H1 (cell line): Measurements from ENCODE around the gene RNF38. TPM values are rescaled to one million over a fixed set of nuclear protein-coding genes. Genes with fewer than 3 reads are reported as not detected.

ENCODE experiments used
- CTCF ChIA-PET: fragments of 300-600 bp; sonication (Branson Sonifier 250); formaldehyde crosslinking; loops from one replicate; lab custom pipeline; 2021; ENCODE audit not compliant: partially characterized antibody; lab: Charles Lee
- POLR2A ChIA-PET: fragments of 300-600 bp; sonication (Branson Sonifier 250); formaldehyde crosslinking; loops from one replicate; lab custom pipeline; 2021; ENCODE audit warnings: inconsistent platforms; ENCODE audit not compliant: partially characterized antibody; lab: Charles Lee
- DNase-seq, 2 experiments: peaks; one replicate each; pipeline versions ENCODE4 v3.0.0 to v3.0.0-alpha.2; 2010 to 2022; ENCODE audit warnings: low spot score in 2 of 2, low read depth in 1 of 2, mixed read lengths in 1 of 2
- FAIRE-seq: peaks from 2 replicates; lab custom pipeline; 2011; peaks lifted over from hg19 to GRCh38; lab: Jason Lieb, UNC
- H2AFZ ChIP-seq: 2 replicates; pipeline ENCODE4 v1.8.1; 2012; ENCODE audit warnings: low read length, inconsistent platforms
- H2AK5ac ChIP-seq: 2 replicates; pipeline ENCODE4 v1.6.1; 2013; ENCODE audit warnings: low read depth, low read length
- H2BK120ac ChIP-seq: replicated peaks from 2 replicates; pipeline ENCODE3; 2013; ENCODE audit warnings: low read depth, low read length, inconsistent platforms
- H2BK12ac ChIP-seq: 2 replicates; pipeline ENCODE4 v1.6.1; 2013; ENCODE audit warnings: low read depth, low read length
- H2BK15ac ChIP-seq: 2 replicates; pipeline ENCODE4 v1.6.1; 2013; ENCODE audit warnings: low read length
- H2BK20ac ChIP-seq: 2 replicates; pipeline ENCODE4 v1.6.1; 2013; ENCODE audit warnings: low read length
- H2BK5ac ChIP-seq: 2 replicates; pipeline ENCODE4 v1.6.1; 2013; ENCODE audit warnings: low read depth, low read length
- H3K14ac ChIP-seq: 2 replicates; pipeline ENCODE4 v1.6.1; 2013; ENCODE audit warnings: inconsistent platforms; ENCODE audit not compliant: insufficient read length
- H3K18ac ChIP-seq: 2 replicates; pipeline ENCODE4 v1.6.1; 2013; ENCODE audit warnings: low read length; ENCODE audit errors: extremely low read depth
- H3K23ac ChIP-seq: 2 replicates; pipeline ENCODE4 v1.6.1; 2013; ENCODE audit warnings: inconsistent platforms; ENCODE audit not compliant: insufficient read length
- H3K23me2 ChIP-seq: 2 replicates; pipeline ENCODE4 v1.6.1; 2013; ENCODE audit warnings: low read depth, low read length
- H3K27ac ChIP-seq: 2 replicates; pipeline ENCODE4 v1.6.1; 2011; ENCODE audit warnings: low read depth, low read length, inconsistent platforms
- H3K27me3 ChIP-seq, 4 experiments: replicated peaks in 1 of 4; 1 replicate in 1 of 4; 2 replicates in 3 of 4; pipeline versions ENCODE4 v1.6.1 to v1.8.1; 2011 to 2013; ENCODE audit warnings: low read length in 3 of 4, mild to moderate bottlenecking in 3 of 4, inconsistent platforms in 2 of 4, mixed read lengths in 2 of 4, moderate library complexity in 1 of 4; ENCODE audit not compliant: control insufficient read depth in 3 of 4, insufficient read depth in 3 of 4; ENCODE audit errors: extremely low read depth in 1 of 4
- H3K36me3 ChIP-seq, 4 experiments: 2 replicates each; pipeline versions ENCODE4 v1.6.1 to v1.8.1; 2011 to 2013; ENCODE audit warnings: mild to moderate bottlenecking in 4 of 4, low read length in 3 of 4, moderate library complexity in 2 of 4, control low read depth in 1 of 4, inconsistent platforms in 1 of 4; ENCODE audit not compliant: insufficient read depth in 4 of 4, control insufficient read depth in 2 of 4
- H3K4ac ChIP-seq: replicated peaks from 2 replicates; pipeline ENCODE3; 2013; ENCODE audit warnings: low read length, low read depth, mixed read lengths, inconsistent platforms; ENCODE audit not compliant: insufficient read length
- H3K4me1 ChIP-seq, 4 experiments: replicated peaks in 1 of 4; 1 replicate in 1 of 4; 2 replicates in 3 of 4; pipeline versions ENCODE4 v1.6.1 to v1.8.1; 2011 to 2013; ENCODE audit warnings: low read length in 3 of 4, inconsistent platforms in 2 of 4, mixed read lengths in 1 of 4; ENCODE audit not compliant: insufficient read depth in 4 of 4, control insufficient read depth in 3 of 4
- H3K4me2 ChIP-seq, 2 experiments: 2 replicates each; pipeline versions ENCODE4 v1.6.1 to v1.8.1; 2011 to 2013; ENCODE audit warnings: low read depth in 2 of 2, low read length in 2 of 2, control low read depth in 1 of 2, inconsistent platforms in 1 of 2, mild to moderate bottlenecking in 1 of 2; ENCODE audit not compliant: insufficient read depth in 1 of 2
- H3K4me3 ChIP-seq, 4 experiments: fragments of 200-600, 300-600 bp in 1 of 4; sonication (generic), shearing (Covaris generic), sonication (Bioruptor Twin) in 1 of 4; 2 replicates each; pipeline versions ENCODE4 v1.5.1 to v1.8.1; 2011 to 2016; ENCODE audit warnings: low read length in 4 of 4, low read depth in 3 of 4, control low read depth in 2 of 4, inconsistent platforms in 2 of 4, mild to moderate bottlenecking in 2 of 4, mixed read lengths in 1 of 4, moderate library complexity in 1 of 4; ENCODE audit not compliant: insufficient read depth in 2 of 4; ENCODE audit errors: extremely low read depth in 1 of 4
- H3K56ac ChIP-seq: replicated peaks from 2 replicates; pipeline ENCODE3; 2013; ENCODE audit warnings: low read depth, mild to moderate bottlenecking, mixed read lengths, low read length, inconsistent platforms; ENCODE audit not compliant: insufficient read length
- H3K79me1 ChIP-seq: 2 replicates; pipeline ENCODE4 v1.6.1; 2013; ENCODE audit warnings: low read depth, low read length, control low read depth
- H3K79me2 ChIP-seq, 2 experiments: 2 replicates each; pipeline versions ENCODE4 v1.6.1 to v1.8.1; 2012 to 2013; ENCODE audit warnings: low read length in 2 of 2, mild to moderate bottlenecking in 2 of 2, inconsistent platforms in 1 of 2; ENCODE audit not compliant: insufficient read depth in 2 of 2, control insufficient read depth in 1 of 2
- H3K9ac ChIP-seq, 4 experiments: replicated peaks in 1 of 4; 1 replicate in 1 of 4; 2 replicates in 3 of 4; pipeline versions ENCODE4 v1.6.1 to v1.8.1; 2011 to 2013; ENCODE audit warnings: low read depth in 3 of 4, low read length in 3 of 4, control low read depth in 2 of 4, mild to moderate bottlenecking in 2 of 4, moderate library complexity in 2 of 4, inconsistent platforms in 1 of 4; ENCODE audit errors: extremely low read depth in 1 of 4
- H3K9me3 ChIP-seq, 2 experiments: 2 replicates each; pipeline versions ENCODE4 v1.6.1 to v1.8.1; 2012 to 2013; ENCODE audit warnings: mild to moderate bottlenecking in 2 of 2, moderate library complexity in 2 of 2, control low read depth in 1 of 2, inconsistent platforms in 1 of 2, low read depth in 1 of 2, low read length in 1 of 2, mixed read lengths in 1 of 2; ENCODE audit not compliant: insufficient read depth in 2 of 2
- H4K20me1 ChIP-seq, 2 experiments: replicated peaks in 1 of 2; 2 replicates each; pipeline versions ENCODE3 to v1.8.1; 2011 to 2013; ENCODE audit warnings: inconsistent platforms in 2 of 2, low read length in 2 of 2, mild to moderate bottlenecking in 1 of 2; ENCODE audit not compliant: insufficient read depth in 2 of 2, control insufficient read depth in 1 of 2
- H4K5ac ChIP-seq: 2 replicates; pipeline ENCODE4 v1.6.1; 2013; ENCODE audit warnings: low read length, low read depth, mixed read lengths, inconsistent platforms; ENCODE audit not compliant: insufficient read length
- H4K8ac ChIP-seq: 2 replicates; pipeline ENCODE4 v1.8.0; 2013; ENCODE audit warnings: mild to moderate bottlenecking, moderate library complexity, low read length, inconsistent platforms; ENCODE audit not compliant: insufficient read depth; ENCODE audit errors: extremely low read depth
- H4K91ac ChIP-seq: replicated peaks from 2 replicates; pipeline ENCODE3; 2013; ENCODE audit warnings: low read length, mixed read lengths, inconsistent platforms; ENCODE audit not compliant: insufficient read length
- NANOG ChIP-seq: IDR thresholded peaks from 2 replicates; pipeline ENCODE4 v1.6.1; 2011; ENCODE audit warnings: low read length, low read depth, mild to moderate bottlenecking, inconsistent platforms; ENCODE audit not compliant: insufficient read depth, poor library complexity, severe bottlenecking
- NRF1 ChIP-seq: IDR thresholded peaks from 2 replicates; pipeline ENCODE4 v1.6.1; 2011; ENCODE audit warnings: mild to moderate bottlenecking, low read depth, low read length, improper control_type of control experiment
- RAD21 ChIP-seq, 2 experiments: IDR thresholded peaks in 1 of 2; conservative IDR thresholded peaks in 1 of 2; 2 replicates each; pipeline ENCODE4 v1.6.1; 2011; ENCODE audit warnings: low read depth in 2 of 2, low read length in 2 of 2, improper control_type of control experiment in 1 of 2, inconsistent platforms in 1 of 2, mild to moderate bottlenecking in 1 of 2, moderate library complexity in 1 of 2
- WGBS, 2 experiments: shearing (Covaris generic) in 1 of 2; methylation state at CpG; one replicate each; pipeline versions ENCODE4 v1.1.6 to v1.1.7; 2013 to 2015; ENCODE audit warnings: low lambda C conversion rate in 2 of 2, mixed read lengths in 2 of 2, inconsistent platforms in 1 of 2, low coverage in 1 of 2, missing lambda C conversion rate in 1 of 2; ENCODE audit not compliant: insufficient replicate concordance in 2 of 2, insufficient coverage in 1 of 2, insufficient read length in 1 of 2; ENCODE audit errors: extremely low coverage in 1 of 2, missing lambda C conversion rate in 1 of 2; 5-methylcytosine and 5-hydroxymethylcytosine counted together
- polyA plus RNA-seq, 7 experiments: library from polyadenylated mRNA; depleted of rRNA in 3 of 7; stranded (reverse) in 5 of 7; unstranded in 2 of 7; fragments of >200 nt in 5 of 7; fragments of 200-250 nt in 2 of 7; gene quantifications; 1 replicate in 5 of 7; 2 replicates in 1 of 7; 4 replicates in 1 of 7; pipeline versions ENCODE4 v1.2.1 to v1.2.3, GENCODE V29; 2011 to 2013; ENCODE audit warnings: missing spikeins in 2 of 7, mixed read lengths in 2 of 7
- total RNA-seq: library from RNA; stranded (reverse); fragmentation: NEBNext Ultra II Directional; extraction: Animal tissue kit (Norgen Biotek cat#: 25700); gene quantifications from 2 replicates; pipeline ENCODE4 v1.2.1, GENCODE V29; 2021

The RNF38 gene
- total and polyA plus RNA-seq, 2 of the 8 experiments (the other 6 are each of a cell fraction or from before 2014, with no cell fraction given): 54.9 to 60.9 TPM

DNA sequence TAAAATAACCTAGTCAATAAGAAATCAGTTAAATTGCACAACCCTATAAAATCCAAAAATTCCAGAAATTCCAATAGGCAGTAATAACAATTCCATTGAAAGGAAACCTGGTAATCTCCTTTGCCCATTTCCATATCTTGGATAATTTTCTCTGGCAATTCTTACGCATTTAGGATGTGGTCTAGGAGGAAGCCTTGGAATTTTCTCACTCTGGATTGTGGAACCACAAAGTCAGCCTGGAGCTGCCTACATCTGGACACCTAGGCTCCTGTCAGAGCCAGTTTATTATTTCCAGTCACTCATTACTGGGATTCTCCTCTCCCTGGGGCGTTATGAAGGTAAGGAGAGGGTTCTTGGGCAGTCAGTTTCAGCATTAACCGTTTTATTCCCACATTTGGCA lies 101.5 kb downstream of the RNF38 start:
- Histone ChIP-seq H2BK20ac (no peak overlapping the region), H3K4ac (no peak overlapping the region), H3K4me1 (no peaks in the 10 kb centered on the region), H2AFZ (no peak overlapping the region), H3K4me3 (no peak overlapping the region), H2BK12ac (no peak overlapping the region), H2BK5ac (no peak overlapping the region), H3K23me2 (no peaks in the 10 kb centered on the region), H3K79me2 (no peaks in the 10 kb centered on the region), H3K36me3 (no peaks in the 10 kb centered on the region), H3K4me2 (no peak overlapping the region), H3K23ac (no peak overlapping the region), H2BK15ac (no peak overlapping the region), H3K9ac (no peak overlapping the region), H4K5ac (no peak overlapping the region), H3K79me1 (no peaks in the 10 kb centered on the region), H4K8ac (no peak overlapping the region), H3K18ac (no peak overlapping the region), H4K91ac (no peak overlapping the region), H4K20me1 (no peaks in the 10 kb centered on the region), H3K9me3 (no peaks in the 10 kb centered on the region), H2BK120ac (no peak overlapping the region), H3K14ac (no peak overlapping the region)
- DNase-seq: no peak
- no peak for FAIRE-seq
- POLR2A ChIA-PET: no interaction called here
- CTCF ChIA-PET: no interaction called here
- TF ChIP-seq RAD21 (IDR thresholded peaks at IDR 0.05 in 1 of 2, conservative IDR thresholded peaks at IDR 0.05 in 1 of 2; ENCODE audit: low read depth in 2 of 2, low read length in 2 of 2) (no peak), NANOG (no peak), NRF1 (no peak)
- TF ChIP-seq, all 59 proteins: peak for 0
- 90% methylated on average over 3 of the region's 3 CpGs; no CpG with 5 or more reads in 1 of the 2 experiments for WGBS, 2 experiments
- H3K56ac ChIP-seq: no peak overlapping the region
- no peak overlapping the region for H2AK5ac ChIP-seq
- no peak overlapping the region for H3K27ac ChIP-seq
- H3K27me3 ChIP-seq: no peaks in the 10 kb centered on the region
